Ovary (tissue), 1 donor: Measurements from ENCODE around the gene GAK.

Experiments used
- EP300 ChIP-seq: sonication (generic); formaldehyde crosslinking; IDR thresholded peaks from one replicate; pipeline ENCODE4 v1.6.1; 2017; ENCODE audit warnings: antibody characterized with exemption
- POLR2A ChIP-seq: fragments of 450-650 bp; IDR thresholded peaks from one replicate; pipeline ENCODE4 v1.6.1; 2017; ENCODE audit warnings: antibody characterized with exemption, mild to moderate bottlenecking, moderate library complexity

GRCh38 chr4:872241-872981 is 59.7 kb downstream of the GAK start:
- no peak for TF ChIP-seq EP300
- no peak for TF ChIP-seq POLR2A
